ENCODE measurements around the gene SLC2A5.

- TF ChIP-seq SPI1 (IDR thresholded peaks at IDR 0.05; ENCODE audit: low read depth, low read length) (no peak), POLR2A (IDR thresholded peaks at IDR 0.05; ENCODE audit: low read depth, low read length) (no peak)
These were observed 18.6 kb downstream of the SLC2A5 start for GRCh38 chr1:9050803-9051202.
